Nephron progenitor cell (in vitro differentiated cells): ENCODE measurements around the gene MCF2L.

Source experiments
- DNase-seq: peaks from one replicate; pipeline ENCODE4 v3.0.0; 2021
- H3K27ac Mint-ChIP-seq: 2 replicates; pipeline ENCODE4 v1.8.0; 2021; ENCODE audit warnings: mild to moderate bottlenecking, moderate library complexity, mixed read lengths
- H3K27me3 Mint-ChIP-seq: 2 replicates; pipeline ENCODE4 v1.8.0; 2021; ENCODE audit warnings: mild to moderate bottlenecking, low read depth, mixed read lengths; ENCODE audit not compliant: poor library complexity
- H3K36me3 Mint-ChIP-seq: 2 replicates; pipeline ENCODE4 v1.8.0; 2021; ENCODE audit warnings: low read depth, mixed read lengths
- H3K4me1 Mint-ChIP-seq: 2 replicates; pipeline ENCODE4 v1.8.0; 2021; ENCODE audit warnings: mixed read lengths
- H3K4me3 Mint-ChIP-seq: 2 replicates; pipeline ENCODE4 v1.8.0; 2021; ENCODE audit warnings: mild to moderate bottlenecking, moderate library complexity, mixed read lengths
- H3K9me3 Mint-ChIP-seq: 2 replicates; pipeline ENCODE4 v1.8.0; 2021; ENCODE audit warnings: mild to moderate bottlenecking, moderate library complexity, mixed read lengths
- CTCF ChIP-seq: fragments of 200-600 bp; sonication (generic); IDR thresholded peaks from 2 replicates; pipeline ENCODE4 v1.5.0; 2021; ENCODE audit warnings: antibody characterized with exemption

MCF2L gene

GRCh38 chr13:112983042-112983305 lies 14.0 kb downstream of the MCF2L start:
- Mint-ChIP-seq H3K4me3 (no peak overlapping the region), H3K36me3 (no peaks in the 10 kb centered on the region), H3K27me3 (peaks cover 9% of the 10 kb centered on the region), H3K4me1 (peaks cover 35% of the 10 kb centered on the region), H3K27ac (no peak overlapping the region), H3K9me3 (peaks cover 7% of the 10 kb centered on the region)
- no peak for DNase-seq
- TF ChIP-seq CTCF: no peak

- peaks cover 35% of the 10 kb centered on the region for H3K4me1 Mint-ChIP-seq
- H3K27me3 Mint-ChIP-seq: peaks cover 9% of the 10 kb centered on the region
- TF ChIP-seq CTCF: no peak
- no peaks in the 10 kb centered on the region for H3K36me3 Mint-ChIP-seq
- no peak overlapping the region for H3K4me3 Mint-ChIP-seq
- no peak overlapping the region for H3K27ac Mint-ChIP-seq
- peaks cover 10% of the 10 kb centered on the region for H3K9me3 Mint-ChIP-seq
- DNase-seq: no peak
Measured at GRCh38 chr13:112983428-112984196, 14.6 kb downstream of the MCF2L start.

- TF ChIP-seq CTCF: no peak
- H3K27me3 Mint-ChIP-seq: peaks cover 6% of the 10 kb centered on the region
- peaks cover 35% of the 10 kb centered on the region for H3K4me1 Mint-ChIP-seq
- no peak overlapping the region for H3K4me3 Mint-ChIP-seq
- peaks cover under 1% of the 10 kb centered on the region for H3K36me3 Mint-ChIP-seq
- H3K9me3 Mint-ChIP-seq: peaks cover 11% of the 10 kb centered on the region
- no peak for DNase-seq
- no peak overlapping the region for H3K27ac Mint-ChIP-seq
Measured at GRCh38 chr13:112984501-112984900, 15.5 kb downstream of the MCF2L start.

GRCh38 chr13:112984954-112985802 lies 16.2 kb downstream of the MCF2L start:
- no peak for DNase-seq
- no peak overlapping the region for H3K27ac Mint-ChIP-seq

GRCh38 chr13:112985803-112986408 lies 16.9 kb downstream of the MCF2L start:
- no peak overlapping the region for H3K4me3 Mint-ChIP-seq
- H3K27me3 Mint-ChIP-seq: peaks cover 11% of the 10 kb centered on the region
- H3K36me3 Mint-ChIP-seq: peaks cover 9% of the 10 kb centered on the region
- no peak for TF ChIP-seq CTCF
- no peak for DNase-seq
- peaks cover 34% of the 10 kb centered on the region for H3K4me1 Mint-ChIP-seq
- no peak overlapping the region for H3K27ac Mint-ChIP-seq
- H3K9me3 Mint-ChIP-seq: peaks cover 24% of the 10 kb centered on the region

More at GRCh38 chr13:112984954-112985802, 16.2 kb downstream of the MCF2L start:
- Mint-ChIP-seq H3K4me1 (peaks cover 29% of the 10 kb centered on the region), H3K9me3 (peaks cover 18% of the 10 kb centered on the region), H3K27me3 (peaks cover 6% of the 10 kb centered on the region), H3K4me3 (no peak overlapping the region), H3K36me3 (peaks cover 7% of the 10 kb centered on the region)
- TF ChIP-seq CTCF: no peak
